Esophagus muscularis mucosa (tissue), 4 donors: ENCODE results near the gene TMEM86B.

Experiments used
- EP300 ChIP-seq: sonication (generic); formaldehyde crosslinking; IDR thresholded peaks from one replicate; pipeline ENCODE4 v1.6.1; 2017; ENCODE audit warnings: antibody characterized with exemption
- POLR2A ChIP-seq: fragments of 450-650 bp; IDR thresholded peaks from one replicate; pipeline ENCODE4 v1.6.1; 2017; ENCODE audit warnings: antibody characterized with exemption, moderate library complexity, mild to moderate bottlenecking, low read depth
- TF ChIP-seq, protein P1 (sequence below), 3 experiments: fragments of 200-600 bp in 2 of 3; fragments of 450-650 bp in 1 of 3; sonication (generic) in 2 of 3; IDR thresholded peaks; one replicate each; pipeline ENCODE4 v1.5.1; 2017 to 2019; ENCODE audit warnings: antibody characterized with exemption in 3 of 3, mild to moderate bottlenecking in 2 of 3, moderate library complexity in 1 of 3

DNA sequence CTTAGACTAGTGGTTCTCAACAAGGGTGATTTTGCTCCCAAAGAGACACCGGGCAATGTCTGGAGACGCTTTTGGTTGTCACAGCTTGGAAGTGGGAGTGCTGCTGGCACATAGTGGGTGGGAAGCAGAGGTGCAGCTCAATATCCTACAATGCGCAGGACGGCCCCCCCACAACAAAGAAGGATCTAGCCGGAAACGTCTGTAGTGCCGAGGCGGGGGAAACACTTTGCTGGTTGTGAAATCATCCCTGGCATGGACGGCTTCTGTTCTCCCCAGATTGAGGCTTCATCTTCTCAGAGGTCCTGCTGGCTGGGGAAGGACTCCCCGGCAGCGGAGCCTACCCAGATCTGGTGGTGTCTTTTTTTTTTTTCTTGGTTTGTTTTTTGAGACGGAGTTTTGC, 35.1 kb downstream of the TMEM86B start:
- TF ChIP-seq, protein P1, sequence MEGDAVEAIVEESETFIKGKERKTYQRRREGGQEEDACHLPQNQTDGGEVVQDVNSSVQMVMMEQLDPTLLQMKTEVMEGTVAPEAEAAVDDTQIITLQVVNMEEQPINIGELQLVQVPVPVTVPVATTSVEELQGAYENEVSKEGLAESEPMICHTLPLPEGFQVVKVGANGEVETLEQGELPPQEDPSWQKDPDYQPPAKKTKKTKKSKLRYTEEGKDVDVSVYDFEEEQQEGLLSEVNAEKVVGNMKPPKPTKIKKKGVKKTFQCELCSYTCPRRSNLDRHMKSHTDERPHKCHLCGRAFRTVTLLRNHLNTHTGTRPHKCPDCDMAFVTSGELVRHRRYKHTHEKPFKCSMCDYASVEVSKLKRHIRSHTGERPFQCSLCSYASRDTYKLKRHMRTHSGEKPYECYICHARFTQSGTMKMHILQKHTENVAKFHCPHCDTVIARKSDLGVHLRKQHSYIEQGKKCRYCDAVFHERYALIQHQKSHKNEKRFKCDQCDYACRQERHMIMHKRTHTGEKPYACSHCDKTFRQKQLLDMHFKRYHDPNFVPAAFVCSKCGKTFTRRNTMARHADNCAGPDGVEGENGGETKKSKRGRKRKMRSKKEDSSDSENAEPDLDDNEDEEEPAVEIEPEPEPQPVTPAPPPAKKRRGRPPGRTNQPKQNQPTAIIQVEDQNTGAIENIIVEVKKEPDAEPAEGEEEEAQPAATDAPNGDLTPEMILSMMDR (IDR thresholded peaks at IDR 0.05): no peak
- TF ChIP-seq POLR2A: no peak
- no peak for TF ChIP-seq EP300
